Gastroesophageal sphincter (tissue), 3 donors: ENCODE results near the gene CEBPG.

Experiments
- CTCF ChIP-seq, 4 experiments: fragments of 200-600 bp in 2 of 4; fragments of 450-650 bp in 2 of 4; sonication (generic) in 1 of 4; IDR thresholded peaks; one replicate each; pipeline ENCODE4 v1.5.1; 2017 to 2019; ENCODE audit warnings: antibody characterized with exemption in 4 of 4, mild to moderate bottlenecking in 2 of 4, moderate library complexity in 2 of 4
- EP300 ChIP-seq: sonication (generic); formaldehyde crosslinking; IDR thresholded peaks from one replicate; pipeline ENCODE4 v1.6.1; 2017; ENCODE audit warnings: antibody characterized with exemption, mild to moderate bottlenecking
- POLR2A ChIP-seq, 2 donors: fragments of 450-650 bp; IDR thresholded peaks; one replicate each; pipeline ENCODE4 v1.6.1; 2017; ENCODE audit warnings: antibody characterized with exemption in 2 of 2, mild to moderate bottlenecking in 2 of 2, moderate library complexity in 1 of 2
- POLR2AphosphoS5 ChIP-seq: sonication (generic); formaldehyde crosslinking; IDR thresholded peaks from one replicate; pipeline ENCODE4 v1.6.1; 2017; ENCODE audit warnings: antibody characterized with exemption

GRCh38 chr19:33406521-33407139 is 33.1 kb downstream of the CEBPG start:
- TF ChIP-seq CTCF (IDR thresholded peaks at IDR 0.05), result peak in 3 of 4 experiments; percentile 90 to 97 (median 96)
- TF ChIP-seq POLR2AphosphoS5, result no peak
- no peak for TF ChIP-seq POLR2A (IDR thresholded peaks at IDR 0.05)
- TF ChIP-seq EP300, result no peak
